GM10266 (cell line): ENCODE measurements around the gene TAF11L5.
"Not testable (repeated sequence)": the region's sequence is repeated elsewhere in the genome, so short reads cannot be mapped to it uniquely, and the experiment has no call there.

ENCODE experiments used
- DNase-seq: peaks from one replicate; pipeline ENCODE4 v3.0.0; 2012; ENCODE audit errors: extremely low spot score
- CTCF ChIP-seq: IDR thresholded peaks from 2 replicates; pipeline ENCODE4 v1.5.1; 2012; ENCODE audit warnings: mild to moderate bottlenecking, low read depth; ENCODE audit not compliant: control insufficient read depth, insufficient read depth; ENCODE audit errors: missing control alignments

Gene TAF11L5

GRCh38 chr5:17524935-17525334 lies at the start of gene TAF11L5:
TAF11L5 (plus strand) TSS chr5:17525235.
- not testable (repeated sequence) for DNase-seq

- TF ChIP-seq CTCF, result no peak
- DNase-seq, result no peak
These were observed 48.0 kb upstream of the TAF11L5 start for GRCh38 chr5:17477043-17477442.

GRCh38 chr5:17477573-17478265 lies 47.3 kb upstream of the TAF11L5 start:
- TF ChIP-seq CTCF, result no peak
- DNase-seq, result no peak

- TF ChIP-seq CTCF, result no peak
- no peak for DNase-seq
These were observed 43.7 kb upstream of the TAF11L5 start for GRCh38 chr5:17481378-17481777.

- TF ChIP-seq CTCF, result no peak
- DNase-seq, result no peak
These were observed 42.2 kb upstream of the TAF11L5 start for GRCh38 chr5:17482790-17483189.

GRCh38 chr5:17486464-17487173 lies 38.4 kb upstream of the TAF11L5 start:
- DNase-seq, result not testable (repeated sequence)

- DNase-seq, result no peak
- TF ChIP-seq CTCF, result no peak
These were observed 37.9 kb upstream of the TAF11L5 start for GRCh38 chr5:17487174-17487512.

- not testable (repeated sequence) for DNase-seq
These were observed 33.8 kb upstream of the TAF11L5 start for GRCh38 chr5:17491257-17491656.

GRCh38 chr5:17492770-17493169 lies 32.3 kb upstream of the TAF11L5 start:
- no peak for DNase-seq
- no peak for TF ChIP-seq CTCF
